Measurements from ENCODE around the gene HAT1. TPM values are rescaled to one million over a fixed set of nuclear protein-coding genes. Genes with fewer than 3 reads are reported as not detected.

HAT1 gene
- total and polyA plus RNA-seq, 4 donors, result 11.8 to 45.1 (median 16.3) TPM

DNA sequence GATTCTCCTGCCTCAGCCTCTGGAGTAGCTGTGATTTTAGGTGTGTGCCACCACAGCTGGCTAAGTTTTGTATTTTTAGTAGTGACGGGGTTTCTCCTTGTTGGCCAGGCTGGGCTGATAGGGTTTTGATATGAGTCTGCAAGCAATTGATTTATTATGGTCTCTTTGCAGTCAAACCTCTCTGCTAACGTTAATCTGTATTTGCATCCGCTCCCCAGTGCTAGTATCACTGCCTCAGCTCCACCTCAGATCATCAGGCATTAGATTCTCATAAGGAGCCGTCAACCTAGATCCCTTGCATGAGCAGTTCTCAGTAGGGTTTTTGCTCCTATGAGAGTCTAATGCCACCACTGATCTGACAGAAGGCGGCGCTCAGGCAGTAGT lies 19.0 kb downstream of the HAT1 start:
- DNase-seq (ENCODE audit: low spot score), result no peak
- WGBS, result 96% methylated on average over 6 of the region's 6 CpGs
- Histone ChIP-seq H3K36me3 (ENCODE audit: control insufficient read depth in 4 of 4, insufficient read depth in 3 of 4, low read depth in 1 of 4, low read length in 3 of 4) (no peaks in the 10 kb centered on the region), H3K4me3 (ENCODE audit: low read depth in 1 of 3, low read length in 3 of 3) (no peak overlapping the region), H3K9me3 (ENCODE audit: control insufficient read depth in 4 of 4, low read length in 3 of 4) (no peaks in the 10 kb centered on the region), H3K4me1 (ENCODE audit: control insufficient read depth in 4 of 4, insufficient read depth in 4 of 4, low read length in 3 of 4) (no peaks in the 10 kb centered on the region), H3K9ac (ENCODE audit: low read depth in 1 of 2, low read length in 2 of 2) (no peak overlapping the region), H3K27ac (ENCODE audit: low read depth in 1 of 2, low read length in 2 of 2) (no peak overlapping the region), H3K27me3 (ENCODE audit: control insufficient read depth in 4 of 4, insufficient read depth in 4 of 4, low read length in 3 of 4) (no peaks in the 10 kb centered on the region)
- TF ChIP-seq YY1 (IDR thresholded peaks at IDR 0.05) (no peak), SP1 (IDR thresholded peaks at IDR 0.05) (no peak), JUND (IDR thresholded peaks at IDR 0.05) (no peak), RAD21 (IDR thresholded peaks at IDR 0.05) (no peak)
- TF ChIP-seq, protein P1, sequence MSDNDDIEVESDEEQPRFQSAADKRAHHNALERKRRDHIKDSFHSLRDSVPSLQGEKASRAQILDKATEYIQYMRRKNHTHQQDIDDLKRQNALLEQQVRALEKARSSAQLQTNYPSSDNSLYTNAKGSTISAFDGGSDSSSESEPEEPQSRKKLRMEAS (IDR thresholded peaks at IDR 0.05), result no peak

DNA sequence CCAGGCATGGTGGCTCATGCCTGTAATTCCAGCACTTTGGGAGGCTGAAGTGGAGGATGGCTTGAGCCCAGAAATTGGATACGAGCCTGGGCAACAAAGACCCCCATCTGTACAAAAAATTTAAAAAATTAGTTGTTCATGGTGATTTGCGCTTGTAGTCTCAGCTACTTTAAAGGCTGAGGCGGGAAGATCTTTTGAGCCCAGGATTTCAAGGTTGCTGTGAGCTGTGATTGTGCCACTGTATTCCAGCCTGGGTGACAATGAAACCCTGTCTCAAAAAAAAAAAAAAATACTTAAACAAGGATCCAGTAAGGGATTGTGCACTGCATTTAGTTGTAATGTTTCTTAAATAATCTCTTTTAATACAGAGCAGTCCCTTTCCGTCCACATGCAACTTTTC lies 21.6 kb downstream of the HAT1 start:
- Histone ChIP-seq H3K27ac (ENCODE audit: low read depth in 1 of 2, low read length in 2 of 2) (no peak overlapping the region), H3K36me3 (ENCODE audit: control insufficient read depth in 4 of 4, insufficient read depth in 3 of 4, low read depth in 1 of 4, low read length in 3 of 4) (peaks cover 0 to 3% (median 1%) of the 10 kb centered on the region in 4 donors), H3K4me1 (ENCODE audit: control insufficient read depth in 4 of 4, insufficient read depth in 4 of 4, low read length in 3 of 4) (no peaks in the 10 kb centered on the region), H3K27me3 (ENCODE audit: control insufficient read depth in 4 of 4, insufficient read depth in 4 of 4, low read length in 3 of 4) (no peaks in the 10 kb centered on the region), H3K9me3 (ENCODE audit: control insufficient read depth in 4 of 4, low read length in 3 of 4) (no peaks in the 10 kb centered on the region), H3K4me3 (ENCODE audit: low read depth in 1 of 3, low read length in 3 of 3) (no peak overlapping the region), H3K9ac (ENCODE audit: low read depth in 1 of 2, low read length in 2 of 2) (no peak overlapping the region)
- WGBS, result 92% methylated on average over 4 of the region's 4 CpGs
- DNase-seq (ENCODE audit: low spot score), result no peak
- TF ChIP-seq, protein P2, sequence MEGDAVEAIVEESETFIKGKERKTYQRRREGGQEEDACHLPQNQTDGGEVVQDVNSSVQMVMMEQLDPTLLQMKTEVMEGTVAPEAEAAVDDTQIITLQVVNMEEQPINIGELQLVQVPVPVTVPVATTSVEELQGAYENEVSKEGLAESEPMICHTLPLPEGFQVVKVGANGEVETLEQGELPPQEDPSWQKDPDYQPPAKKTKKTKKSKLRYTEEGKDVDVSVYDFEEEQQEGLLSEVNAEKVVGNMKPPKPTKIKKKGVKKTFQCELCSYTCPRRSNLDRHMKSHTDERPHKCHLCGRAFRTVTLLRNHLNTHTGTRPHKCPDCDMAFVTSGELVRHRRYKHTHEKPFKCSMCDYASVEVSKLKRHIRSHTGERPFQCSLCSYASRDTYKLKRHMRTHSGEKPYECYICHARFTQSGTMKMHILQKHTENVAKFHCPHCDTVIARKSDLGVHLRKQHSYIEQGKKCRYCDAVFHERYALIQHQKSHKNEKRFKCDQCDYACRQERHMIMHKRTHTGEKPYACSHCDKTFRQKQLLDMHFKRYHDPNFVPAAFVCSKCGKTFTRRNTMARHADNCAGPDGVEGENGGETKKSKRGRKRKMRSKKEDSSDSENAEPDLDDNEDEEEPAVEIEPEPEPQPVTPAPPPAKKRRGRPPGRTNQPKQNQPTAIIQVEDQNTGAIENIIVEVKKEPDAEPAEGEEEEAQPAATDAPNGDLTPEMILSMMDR (IDR thresholded peaks at IDR 0.05; ENCODE audit: low read depth, low read length, missing input control), result no peak
- TF ChIP-seq FOXA2 (IDR thresholded peaks at IDR 0.05) (no peak), RAD21 (IDR thresholded peaks at IDR 0.05) (no peak), HNF4G (IDR thresholded peaks at IDR 0.05) (no peak), TAF1 (conservative IDR thresholded peaks at IDR 0.05) (no peak)
- TF ChIP-seq, protein P1 (IDR thresholded peaks at IDR 0.05), result no peak

GRCh38 chr2:171952276-171952675 lies 30.0 kb downstream of the HAT1 start:
- no peaks in the 10 kb centered on the region for H3K4me1 ChIP-seq (ENCODE audit: control insufficient read depth in 4 of 4, insufficient read depth in 4 of 4, low read length in 3 of 4)
- H3K4me3 ChIP-seq (ENCODE audit: low read depth in 1 of 3, low read length in 3 of 3), result no peak overlapping the region

More at GRCh38 chr2:171952276-171952675, 30.0 kb downstream of the HAT1 start:
- Histone ChIP-seq H3K36me3 (ENCODE audit: control insufficient read depth in 4 of 4, insufficient read depth in 3 of 4, low read depth in 1 of 4, low read length in 3 of 4) (peaks cover 0 to 4% (median 3%) of the 10 kb centered on the region in 4 donors), H3K9ac (ENCODE audit: low read depth in 1 of 2, low read length in 2 of 2) (no peak overlapping the region), H3K9me3 (ENCODE audit: control insufficient read depth in 4 of 4, low read length in 3 of 4) (no peaks in the 10 kb centered on the region), H3K27ac (ENCODE audit: low read depth in 1 of 2, low read length in 2 of 2) (no peak overlapping the region), H3K27me3 (ENCODE audit: control insufficient read depth in 4 of 4, insufficient read depth in 4 of 4, low read length in 3 of 4) (no peaks in the 10 kb centered on the region)
- no peak for DNase-seq (ENCODE audit: low spot score)
- TF ChIP-seq NR2F2 (IDR thresholded peaks at IDR 0.05), result no peak
- TF ChIP-seq, protein P3, sequence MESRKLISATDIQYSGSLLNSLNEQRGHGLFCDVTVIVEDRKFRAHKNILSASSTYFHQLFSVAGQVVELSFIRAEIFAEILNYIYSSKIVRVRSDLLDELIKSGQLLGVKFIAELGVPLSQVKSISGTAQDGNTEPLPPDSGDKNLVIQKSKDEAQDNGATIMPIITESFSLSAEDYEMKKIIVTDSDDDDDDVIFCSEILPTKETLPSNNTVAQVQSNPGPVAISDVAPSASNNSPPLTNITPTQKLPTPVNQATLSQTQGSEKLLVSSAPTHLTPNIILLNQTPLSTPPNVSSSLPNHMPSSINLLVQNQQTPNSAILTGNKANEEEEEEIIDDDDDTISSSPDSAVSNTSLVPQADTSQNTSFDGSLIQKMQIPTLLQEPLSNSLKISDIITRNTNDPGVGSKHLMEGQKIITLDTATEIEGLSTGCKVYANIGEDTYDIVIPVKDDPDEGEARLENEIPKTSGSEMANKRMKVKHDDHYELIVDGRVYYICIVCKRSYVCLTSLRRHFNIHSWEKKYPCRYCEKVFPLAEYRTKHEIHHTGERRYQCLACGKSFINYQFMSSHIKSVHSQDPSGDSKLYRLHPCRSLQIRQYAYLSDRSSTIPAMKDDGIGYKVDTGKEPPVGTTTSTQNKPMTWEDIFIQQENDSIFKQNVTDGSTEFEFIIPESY (IDR thresholded peaks at IDR 0.05), result no peak
- TF ChIP-seq, protein P1 (IDR thresholded peaks at IDR 0.05), result no peak
- TF ChIP-seq GABPA (IDR thresholded peaks at IDR 0.05 in 1 of 2, conservative IDR thresholded peaks at IDR 0.05 in 1 of 2), result no peak

All from liver (tissue), 9 donors.